ENCODE measurements around the gene FLACC1.

The FLACC1 gene

DNA sequence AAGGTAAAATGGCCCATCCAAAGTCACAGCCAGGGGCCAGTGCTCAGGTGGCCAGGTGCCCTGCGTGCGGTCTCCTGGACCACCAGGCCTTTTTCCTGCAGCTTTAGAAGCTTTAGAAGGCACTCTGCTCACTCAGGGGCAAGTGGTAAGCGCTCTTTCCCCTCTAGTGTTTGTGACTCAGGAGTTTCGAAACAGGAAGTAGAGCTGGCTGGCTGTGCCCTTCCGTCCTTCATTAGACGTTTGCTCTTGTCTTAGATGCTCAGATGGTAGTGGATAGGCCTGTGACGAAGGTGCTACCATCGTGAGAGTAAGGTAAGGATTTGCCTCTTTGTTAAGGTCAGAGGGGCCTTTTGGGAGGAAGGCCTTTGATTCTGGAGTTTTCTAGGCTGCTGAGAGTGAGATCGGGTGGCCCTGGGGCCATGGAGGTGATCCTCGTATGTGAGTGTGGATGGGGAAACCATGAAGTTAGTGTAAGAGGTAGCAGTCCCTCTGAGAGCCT, 96.8 kb downstream of the FLACC1 start, which contains the start of gene CASP8:
Gene CASP8 (plus strand): TSS at position 235 of the 499 bp plus-strand sequence. CDS start 5,951 bp downstream, outside the sequence.
- TF ChIP-seq, protein P1, sequence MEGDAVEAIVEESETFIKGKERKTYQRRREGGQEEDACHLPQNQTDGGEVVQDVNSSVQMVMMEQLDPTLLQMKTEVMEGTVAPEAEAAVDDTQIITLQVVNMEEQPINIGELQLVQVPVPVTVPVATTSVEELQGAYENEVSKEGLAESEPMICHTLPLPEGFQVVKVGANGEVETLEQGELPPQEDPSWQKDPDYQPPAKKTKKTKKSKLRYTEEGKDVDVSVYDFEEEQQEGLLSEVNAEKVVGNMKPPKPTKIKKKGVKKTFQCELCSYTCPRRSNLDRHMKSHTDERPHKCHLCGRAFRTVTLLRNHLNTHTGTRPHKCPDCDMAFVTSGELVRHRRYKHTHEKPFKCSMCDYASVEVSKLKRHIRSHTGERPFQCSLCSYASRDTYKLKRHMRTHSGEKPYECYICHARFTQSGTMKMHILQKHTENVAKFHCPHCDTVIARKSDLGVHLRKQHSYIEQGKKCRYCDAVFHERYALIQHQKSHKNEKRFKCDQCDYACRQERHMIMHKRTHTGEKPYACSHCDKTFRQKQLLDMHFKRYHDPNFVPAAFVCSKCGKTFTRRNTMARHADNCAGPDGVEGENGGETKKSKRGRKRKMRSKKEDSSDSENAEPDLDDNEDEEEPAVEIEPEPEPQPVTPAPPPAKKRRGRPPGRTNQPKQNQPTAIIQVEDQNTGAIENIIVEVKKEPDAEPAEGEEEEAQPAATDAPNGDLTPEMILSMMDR (IDR thresholded peaks at IDR 0.05): no peak
- no peaks in the 10 kb centered on the region for H3K36me3 Mint-ChIP-seq (ENCODE audit: low read depth)
- H3K4me3 Mint-ChIP-seq: no peak within 1 kb of the TSS
- H3K9me3 Mint-ChIP-seq: no peaks in the 10 kb centered on the region
- DNase-seq: no peak
- H3K27ac Mint-ChIP-seq: peak within 1 kb of the TSS; percentile 10
- H3K27me3 Mint-ChIP-seq (ENCODE audit: low read depth, poor library complexity): no peaks in the 10 kb centered on the region
- H3K4me1 Mint-ChIP-seq: peaks cover 42% of the 10 kb centered on the region

GRCh38 chr2:201258666-201259615, 98.2 kb downstream of the FLACC1 start:
- no peaks in the 10 kb centered on the region for H3K36me3 Mint-ChIP-seq (ENCODE audit: low read depth)
- peak overlapping the region; percentile 98 for H3K27ac Mint-ChIP-seq
- H3K4me1 Mint-ChIP-seq: peaks cover 55% of the 10 kb centered on the region
- DNase-seq: no peak
- TF ChIP-seq, protein P1 (IDR thresholded peaks at IDR 0.05): no peak
- no peaks in the 10 kb centered on the region for H3K27me3 Mint-ChIP-seq (ENCODE audit: low read depth, poor library complexity)
- no peaks in the 10 kb centered on the region for H3K9me3 Mint-ChIP-seq
- peak overlapping the region; percentile 75 for H3K4me3 Mint-ChIP-seq

DNA sequence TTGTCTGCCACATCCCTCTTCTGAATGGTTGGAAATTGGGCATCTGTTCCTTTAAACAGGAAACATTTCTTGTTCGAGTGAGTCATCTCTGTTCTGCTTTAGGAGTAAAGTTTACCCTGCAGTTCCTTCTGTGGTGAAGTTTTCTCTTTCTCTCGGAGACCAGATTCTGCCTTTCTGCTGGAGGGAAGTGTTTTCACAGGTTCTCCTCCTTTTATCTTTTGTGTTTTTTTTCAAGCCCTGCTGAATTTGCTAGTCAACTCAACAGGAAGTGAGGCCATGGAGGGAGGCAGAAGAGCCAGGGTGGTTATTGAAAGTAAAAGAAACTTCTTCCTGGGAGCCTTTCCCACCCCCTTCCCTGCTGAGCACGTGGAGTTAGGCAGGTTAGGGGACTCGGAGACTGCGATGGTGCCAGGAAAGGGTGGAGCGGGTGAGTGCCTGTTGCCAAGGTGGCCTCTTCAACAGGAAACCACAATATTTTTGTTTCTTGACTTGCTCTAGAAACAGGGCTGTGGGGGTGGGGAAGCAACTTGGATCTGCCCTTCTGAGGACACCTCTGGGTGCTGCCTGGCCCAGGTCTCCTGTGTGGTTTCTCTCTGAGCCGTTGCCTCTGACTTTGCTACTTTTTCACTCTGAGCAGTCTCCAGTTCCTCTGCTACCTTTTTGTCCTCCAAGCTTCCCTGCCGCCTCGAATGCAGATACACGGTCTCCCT, 99.0 kb downstream of the FLACC1 start:
- DNase-seq: no peak
- TF ChIP-seq, protein P1 (IDR thresholded peaks at IDR 0.05): no peak
- no peaks in the 10 kb centered on the region for H3K36me3 Mint-ChIP-seq (ENCODE audit: low read depth)

DNA sequence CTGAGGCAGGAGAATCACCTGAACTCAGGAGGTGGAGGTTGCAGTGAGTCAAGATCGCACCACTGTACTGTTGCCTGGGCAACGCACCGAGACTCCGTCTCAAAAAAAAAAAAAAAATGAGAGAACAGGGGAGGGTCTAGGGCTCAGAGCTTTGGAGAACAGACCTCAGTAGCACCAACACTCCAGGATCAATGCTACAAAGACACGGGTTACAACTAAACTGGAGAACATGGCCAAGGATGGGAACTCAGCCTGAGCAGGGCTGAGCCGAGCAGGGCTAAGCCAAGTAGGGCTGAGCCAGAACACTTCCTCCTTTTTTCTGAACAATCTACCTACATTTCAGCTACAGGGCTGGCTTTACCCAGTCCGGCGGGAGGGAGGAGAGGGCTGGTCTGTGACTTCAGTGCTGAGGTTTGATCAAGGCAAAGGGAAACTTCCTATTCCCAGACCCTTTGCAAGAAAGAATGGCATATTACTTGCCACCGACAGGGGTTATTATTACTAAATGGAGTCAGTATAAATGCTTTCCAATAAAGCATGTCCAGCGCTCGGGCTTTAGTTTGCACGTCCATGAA, 99.7 kb downstream of the FLACC1 start:
- Mint-ChIP-seq H3K4me1 (peaks cover 50% of the 10 kb centered on the region), H3K27ac (peak overlapping the region; percentile 98), H3K4me3 (no peak overlapping the region), H3K27me3 (ENCODE audit: low read depth, poor library complexity) (no peaks in the 10 kb centered on the region), H3K36me3 (ENCODE audit: low read depth) (no peaks in the 10 kb centered on the region), H3K9me3 (no peaks in the 10 kb centered on the region)
- TF ChIP-seq, protein P1 (IDR thresholded peaks at IDR 0.05): no peak
- DNase-seq: no peak

More for the DNA sequence above, 99.0 kb downstream of the FLACC1 start:
- H3K27me3 Mint-ChIP-seq (ENCODE audit: low read depth, poor library complexity): no peaks in the 10 kb centered on the region
- peak overlapping the region; percentile 75 for H3K4me3 Mint-ChIP-seq
- H3K27ac Mint-ChIP-seq: peak overlapping the region; percentile 98
- H3K9me3 Mint-ChIP-seq: no peaks in the 10 kb centered on the region
- peaks cover 55% of the 10 kb centered on the region for H3K4me1 Mint-ChIP-seq

GRCh38 chr2:201256082-201256481, 101.1 kb downstream of the FLACC1 start:
- Mint-ChIP-seq H3K9me3 (no peaks in the 10 kb centered on the region), H3K4me3 (no peak overlapping the region), H3K27ac (no peak overlapping the region), H3K4me1 (peaks cover 39% of the 10 kb centered on the region), H3K36me3 (ENCODE audit: low read depth) (no peaks in the 10 kb centered on the region), H3K27me3 (ENCODE audit: low read depth, poor library complexity) (peaks cover 8% of the 10 kb centered on the region)
- no peak for DNase-seq
- TF ChIP-seq, protein P1 (IDR thresholded peaks at IDR 0.05): no peak
